ENCODE results near the gene RNF212B. TPM values are rescaled to one million over a fixed set of nuclear protein-coding genes. Genes with fewer than 3 reads are reported as not detected.
A peak's percentile ranks its signal among the peaks of the same experiment; 100 is the strongest.

Gene RNF212B
- polyA plus RNA-seq, 2 of the 4 experiments (the other 2 are of a cell fraction), result not detected

DNA sequence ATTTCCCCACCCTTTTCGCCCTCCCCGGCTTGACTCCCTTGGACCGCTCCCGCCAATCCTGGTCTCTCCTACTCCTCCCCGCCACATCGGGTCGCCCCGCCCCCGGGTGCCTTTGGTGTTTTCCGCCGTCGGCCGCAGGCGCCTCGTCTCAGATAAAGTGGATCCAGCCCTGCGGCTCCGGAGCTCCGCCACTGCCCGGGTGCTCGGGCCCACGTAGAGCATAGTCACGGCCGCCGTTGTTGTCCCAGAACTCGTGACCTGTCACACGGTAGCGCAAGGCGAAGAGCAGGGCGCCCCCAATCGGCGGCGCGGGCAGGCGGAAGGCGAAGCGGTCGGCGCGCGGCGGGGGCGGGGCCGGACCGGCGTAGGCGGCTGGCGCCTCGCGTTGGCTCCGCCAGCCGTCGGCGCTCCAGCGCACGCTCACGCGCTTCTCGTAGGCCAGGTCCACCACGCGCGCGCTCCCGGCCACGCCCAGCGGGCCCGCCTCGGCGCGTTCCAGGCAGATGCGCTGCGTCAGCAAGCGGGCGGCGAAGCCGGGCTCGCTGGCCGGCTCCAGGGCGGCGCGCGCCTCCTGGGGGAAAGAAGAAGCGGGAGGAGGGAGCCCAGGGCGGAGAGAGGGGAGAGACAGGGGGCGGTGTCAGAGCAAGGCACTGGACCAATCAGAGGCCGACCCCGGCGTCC, 63.7 kb downstream of the RNF212B start (continued):
- no peak; a peak in 2 of 5 replicates for TF ChIP-seq RAD21 (conservative IDR thresholded peaks at IDR 0.05 in 1 of 2, IDR thresholded peaks at IDR 0.05 in 1 of 2)
- no peak for TF ChIP-seq POLR2AphosphoS2 (conservative IDR thresholded peaks at IDR 0.05; ENCODE audit: low read length)
- TF ChIP-seq, protein P1, sequence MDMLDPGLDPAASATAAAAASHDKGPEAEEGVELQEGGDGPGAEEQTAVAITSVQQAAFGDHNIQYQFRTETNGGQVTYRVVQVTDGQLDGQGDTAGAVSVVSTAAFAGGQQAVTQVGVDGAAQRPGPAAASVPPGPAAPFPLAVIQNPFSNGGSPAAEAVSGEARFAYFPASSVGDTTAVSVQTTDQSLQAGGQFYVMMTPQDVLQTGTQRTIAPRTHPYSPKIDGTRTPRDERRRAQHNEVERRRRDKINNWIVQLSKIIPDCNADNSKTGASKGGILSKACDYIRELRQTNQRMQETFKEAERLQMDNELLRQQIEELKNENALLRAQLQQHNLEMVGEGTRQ (IDR thresholded peaks at IDR 0.05), result peak; percentile 61
- no peak for TF ChIP-seq KDM5A (IDR thresholded peaks at IDR 0.05)
- no peak for TF ChIP-seq ESRRA (IDR thresholded peaks at IDR 0.05; ENCODE audit: borderline replicate concordance, low read length)
- TF ChIP-seq GATA3 (IDR thresholded peaks at IDR 0.05; ENCODE audit: borderline replicate concordance), result no peak; the same call in 1 of the 2 replicates
- TF ChIP-seq EP300 (IDR thresholded peaks at IDR 0.05), result no peak
- TF ChIP-seq, protein P2, sequence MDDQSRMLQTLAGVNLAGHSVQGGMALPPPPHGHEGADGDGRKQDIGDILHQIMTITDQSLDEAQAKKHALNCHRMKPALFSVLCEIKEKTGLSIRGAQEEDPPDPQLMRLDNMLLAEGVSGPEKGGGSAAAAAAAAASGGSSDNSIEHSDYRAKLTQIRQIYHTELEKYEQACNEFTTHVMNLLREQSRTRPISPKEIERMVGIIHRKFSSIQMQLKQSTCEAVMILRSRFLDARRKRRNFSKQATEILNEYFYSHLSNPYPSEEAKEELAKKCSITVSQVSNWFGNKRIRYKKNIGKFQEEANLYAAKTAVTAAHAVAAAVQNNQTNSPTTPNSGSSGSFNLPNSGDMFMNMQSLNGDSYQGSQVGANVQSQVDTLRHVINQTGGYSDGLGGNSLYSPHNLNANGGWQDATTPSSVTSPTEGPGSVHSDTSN (IDR thresholded peaks at IDR 0.05), result no peak
- peak; percentile 100 for TF ChIP-seq MAFK (IDR thresholded peaks at IDR 0.05; ENCODE audit: partially characterized antibody)
- TF ChIP-seq, protein P3, sequence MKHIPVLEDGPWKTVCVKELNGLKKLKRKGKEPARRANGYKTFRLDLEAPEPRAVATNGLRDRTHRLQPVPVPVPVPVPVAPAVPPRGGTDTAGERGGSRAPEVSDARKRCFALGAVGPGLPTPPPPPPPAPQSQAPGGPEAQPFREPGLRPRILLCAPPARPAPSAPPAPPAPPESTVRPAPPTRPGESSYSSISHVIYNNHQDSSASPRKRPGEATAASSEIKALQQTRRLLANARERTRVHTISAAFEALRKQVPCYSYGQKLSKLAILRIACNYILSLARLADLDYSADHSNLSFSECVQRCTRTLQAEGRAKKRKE (CRISPR knock-in tag; IDR thresholded peaks at IDR 0.05; ENCODE audit: low read depth), result no peak
- TF ChIP-seq, protein P4, sequence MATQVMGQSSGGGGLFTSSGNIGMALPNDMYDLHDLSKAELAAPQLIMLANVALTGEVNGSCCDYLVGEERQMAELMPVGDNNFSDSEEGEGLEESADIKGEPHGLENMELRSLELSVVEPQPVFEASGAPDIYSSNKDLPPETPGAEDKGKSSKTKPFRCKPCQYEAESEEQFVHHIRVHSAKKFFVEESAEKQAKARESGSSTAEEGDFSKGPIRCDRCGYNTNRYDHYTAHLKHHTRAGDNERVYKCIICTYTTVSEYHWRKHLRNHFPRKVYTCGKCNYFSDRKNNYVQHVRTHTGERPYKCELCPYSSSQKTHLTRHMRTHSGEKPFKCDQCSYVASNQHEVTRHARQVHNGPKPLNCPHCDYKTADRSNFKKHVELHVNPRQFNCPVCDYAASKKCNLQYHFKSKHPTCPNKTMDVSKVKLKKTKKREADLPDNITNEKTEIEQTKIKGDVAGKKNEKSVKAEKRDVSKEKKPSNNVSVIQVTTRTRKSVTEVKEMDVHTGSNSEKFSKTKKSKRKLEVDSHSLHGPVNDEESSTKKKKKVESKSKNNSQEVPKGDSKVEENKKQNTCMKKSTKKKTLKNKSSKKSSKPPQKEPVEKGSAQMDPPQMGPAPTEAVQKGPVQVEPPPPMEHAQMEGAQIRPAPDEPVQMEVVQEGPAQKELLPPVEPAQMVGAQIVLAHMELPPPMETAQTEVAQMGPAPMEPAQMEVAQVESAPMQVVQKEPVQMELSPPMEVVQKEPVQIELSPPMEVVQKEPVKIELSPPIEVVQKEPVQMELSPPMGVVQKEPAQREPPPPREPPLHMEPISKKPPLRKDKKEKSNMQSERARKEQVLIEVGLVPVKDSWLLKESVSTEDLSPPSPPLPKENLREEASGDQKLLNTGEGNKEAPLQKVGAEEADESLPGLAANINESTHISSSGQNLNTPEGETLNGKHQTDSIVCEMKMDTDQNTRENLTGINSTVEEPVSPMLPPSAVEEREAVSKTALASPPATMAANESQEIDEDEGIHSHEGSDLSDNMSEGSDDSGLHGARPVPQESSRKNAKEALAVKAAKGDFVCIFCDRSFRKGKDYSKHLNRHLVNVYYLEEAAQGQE (IDR thresholded peaks at IDR 0.05), result no peak
- TF ChIP-seq, protein P5, sequence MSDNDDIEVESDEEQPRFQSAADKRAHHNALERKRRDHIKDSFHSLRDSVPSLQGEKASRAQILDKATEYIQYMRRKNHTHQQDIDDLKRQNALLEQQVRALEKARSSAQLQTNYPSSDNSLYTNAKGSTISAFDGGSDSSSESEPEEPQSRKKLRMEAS (IDR thresholded peaks at IDR 0.05), result no peak; the same call in 1 of the 2 replicates
- TF ChIP-seq, protein P6, sequence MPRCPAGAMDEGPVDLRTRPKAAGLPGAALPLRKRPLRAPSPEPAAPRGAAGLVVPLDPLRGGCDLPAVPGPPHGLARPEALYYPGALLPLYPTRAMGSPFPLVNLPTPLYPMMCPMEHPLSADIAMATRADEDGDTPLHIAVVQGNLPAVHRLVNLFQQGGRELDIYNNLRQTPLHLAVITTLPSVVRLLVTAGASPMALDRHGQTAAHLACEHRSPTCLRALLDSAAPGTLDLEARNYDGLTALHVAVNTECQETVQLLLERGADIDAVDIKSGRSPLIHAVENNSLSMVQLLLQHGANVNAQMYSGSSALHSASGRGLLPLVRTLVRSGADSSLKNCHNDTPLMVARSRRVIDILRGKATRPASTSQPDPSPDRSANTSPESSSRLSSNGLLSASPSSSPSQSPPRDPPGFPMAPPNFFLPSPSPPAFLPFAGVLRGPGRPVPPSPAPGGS (IDR thresholded peaks at IDR 0.05), result no peak; the same call in 2 of the 3 replicates
- TF ChIP-seq, protein P7, sequence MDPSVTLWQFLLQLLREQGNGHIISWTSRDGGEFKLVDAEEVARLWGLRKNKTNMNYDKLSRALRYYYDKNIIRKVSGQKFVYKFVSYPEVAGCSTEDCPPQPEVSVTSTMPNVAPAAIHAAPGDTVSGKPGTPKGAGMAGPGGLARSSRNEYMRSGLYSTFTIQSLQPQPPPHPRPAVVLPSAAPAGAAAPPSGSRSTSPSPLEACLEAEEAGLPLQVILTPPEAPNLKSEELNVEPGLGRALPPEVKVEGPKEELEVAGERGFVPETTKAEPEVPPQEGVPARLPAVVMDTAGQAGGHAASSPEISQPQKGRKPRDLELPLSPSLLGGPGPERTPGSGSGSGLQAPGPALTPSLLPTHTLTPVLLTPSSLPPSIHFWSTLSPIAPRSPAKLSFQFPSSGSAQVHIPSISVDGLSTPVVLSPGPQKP (IDR thresholded peaks at IDR 0.05; ENCODE audit: low read depth, low read length), result no peak
- TF ChIP-seq EHMT2 (IDR thresholded peaks at IDR 0.05; ENCODE audit: low read depth), result no peak
- no peak for TF ChIP-seq HOXB13 (CRISPR knock-in tag; IDR thresholded peaks at IDR 0.05; ENCODE audit: low read depth)
- no peak for TF ChIP-seq RARB (CRISPR knock-in tag; IDR thresholded peaks at IDR 0.05)
- no peak for TF ChIP-seq NFE2L2 (conservative IDR thresholded peaks at IDR 0.05; ENCODE audit: low read length)
- TF ChIP-seq MAZ (IDR thresholded peaks at IDR 0.05; ENCODE audit: borderline replicate concordance, low read depth, low read length), result no peak
- no peak for TF ChIP-seq JUNB (IDR thresholded peaks at IDR 0.05)
- no peak for TF ChIP-seq ZC3H11A (IDR thresholded peaks at IDR 0.05)
- TF ChIP-seq CHD2 (IDR thresholded peaks at IDR 0.05; ENCODE audit: low read length, partially characterized antibody), result no peak
- TF ChIP-seq, protein P8, sequence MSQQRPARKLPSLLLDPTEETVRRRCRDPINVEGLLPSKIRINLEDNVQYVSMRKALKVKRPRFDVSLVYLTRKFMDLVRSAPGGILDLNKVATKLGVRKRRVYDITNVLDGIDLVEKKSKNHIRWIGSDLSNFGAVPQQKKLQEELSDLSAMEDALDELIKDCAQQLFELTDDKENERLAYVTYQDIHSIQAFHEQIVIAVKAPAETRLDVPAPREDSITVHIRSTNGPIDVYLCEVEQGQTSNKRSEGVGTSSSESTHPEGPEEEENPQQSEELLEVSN (IDR thresholded peaks at IDR 0.05; ENCODE audit: borderline replicate concordance, low read depth), result no peak; the same call in 1 of the 2 replicates
- TF ChIP-seq EHF (CRISPR knock-in tag; IDR thresholded peaks at IDR 0.05), result no peak
- no peak for TF ChIP-seq ZSCAN20 (CRISPR knock-in tag; IDR thresholded peaks at IDR 0.05)
- peak; percentile 45; the same call in 1 of the 2 replicates for TF ChIP-seq PHF8 (IDR thresholded peaks at IDR 0.05; ENCODE audit: borderline replicate concordance, low read depth)
- TF ChIP-seq NR3C1 (IDR thresholded peaks at IDR 0.05), result no peak
- TF ChIP-seq KDM1A (IDR thresholded peaks at IDR 0.05; ENCODE audit: low read depth), result no peak
- peak; percentile 45 for TF ChIP-seq POLR2A (IDR thresholded peaks at IDR 0.05; ENCODE audit: low read length)
- TF ChIP-seq CBX2 (IDR thresholded peaks at IDR 0.05; ENCODE audit: borderline replicate concordance, low read depth), result no peak
- TF ChIP-seq FOSL2 (IDR thresholded peaks at IDR 0.05), result no peak
- TF ChIP-seq FOSL2 (CRISPR knock-in tag; IDR thresholded peaks at IDR 0.05), result no peak
